Activated gamma-delta T cell treated with Interleukin-2 at 50 U/mL for 16 hours (primary cell): ENCODE results near the gene MYH9.
"Not testable (repeated sequence)": the region's sequence is repeated elsewhere in the genome, so short reads cannot be mapped to it uniquely, and the experiment has no call there.

ENCODE experiments used
- DNase-seq: peaks from one replicate; pipeline ENCODE4 v3.0.0-alpha.2; 2020

The MYH9 gene

GRCh38 chr22:36289948-36290371 is 97.8 kb downstream of the MYH9 start:
- peak; percentile 41 for DNase-seq

- DNase-seq = no peak
Observed at GRCh38 chr22:36289406-36289870, 98.3 kb downstream of the MYH9 start.

GRCh38 chr22:36288571-36289405 is 99.0 kb downstream of the MYH9 start:
- DNase-seq = no peak

GRCh38 chr22:36287881-36288515 is 99.8 kb downstream of the MYH9 start:
- no peak for DNase-seq

GRCh38 chr22:36286096-36286957 is 101.4 kb downstream of the MYH9 start:
- peak; percentile 56 for DNase-seq

- DNase-seq = no peak
Observed at GRCh38 chr22:36285545-36285944, 102.2 kb downstream of the MYH9 start.

- no peak for DNase-seq
Observed at GRCh38 chr22:36285017-36285416, 102.8 kb downstream of the MYH9 start.

- DNase-seq = no peak
Observed at GRCh38 chr22:36284171-36284571, 103.6 kb downstream of the MYH9 start.

GRCh38 chr22:36282328-36282831 is 105.4 kb downstream of the MYH9 start:
- DNase-seq = no peak

GRCh38 chr22:36281781-36282327 is 105.9 kb downstream of the MYH9 start:
- DNase-seq = no peak

- no peak for DNase-seq
Observed at GRCh38 chr22:36280379-36280778, 107.4 kb downstream of the MYH9 start.

GRCh38 chr22:36279219-36279666 is 108.5 kb downstream of the MYH9 start:
- DNase-seq = no peak

- DNase-seq = peak; percentile 61
Observed at GRCh38 chr22:36277482-36278291, 110.1 kb downstream of the MYH9 start.

- DNase-seq = no peak
Observed at GRCh38 chr22:36274531-36274930, 113.2 kb downstream of the MYH9 start.

GRCh38 chr22:36271951-36272350 is 115.8 kb downstream of the MYH9 start:
- not testable (repeated sequence) for DNase-seq

- DNase-seq = not testable (repeated sequence)
Observed at GRCh38 chr22:36271231-36271630, 116.5 kb downstream of the MYH9 start.

- DNase-seq = no peak
Observed at GRCh38 chr22:36267896-36268485, 119.8 kb downstream of the MYH9 start.

- DNase-seq = no peak
Observed at GRCh38 chr22:36267058-36267457, 120.7 kb downstream of the MYH9 start.

- DNase-seq = not testable (repeated sequence)
Observed at GRCh38 chr22:36263886-36264664, 123.7 kb downstream of the MYH9 start.

GRCh38 chr22:36263216-36263673 is 124.5 kb downstream of the MYH9 start:
- not testable (repeated sequence) for DNase-seq
